ENCODE data around the gene LMX1A. TPM values are rescaled to one million over a fixed set of nuclear protein-coding genes. Genes with fewer than 3 reads are reported as not detected.

LMX1A gene
- total and polyA plus RNA-seq, 2 of the 13 experiments (the other 11 are each of a cell fraction or from before 2014, with no cell fraction given) = 0.07 TPM; not detected in 1

DNA sequence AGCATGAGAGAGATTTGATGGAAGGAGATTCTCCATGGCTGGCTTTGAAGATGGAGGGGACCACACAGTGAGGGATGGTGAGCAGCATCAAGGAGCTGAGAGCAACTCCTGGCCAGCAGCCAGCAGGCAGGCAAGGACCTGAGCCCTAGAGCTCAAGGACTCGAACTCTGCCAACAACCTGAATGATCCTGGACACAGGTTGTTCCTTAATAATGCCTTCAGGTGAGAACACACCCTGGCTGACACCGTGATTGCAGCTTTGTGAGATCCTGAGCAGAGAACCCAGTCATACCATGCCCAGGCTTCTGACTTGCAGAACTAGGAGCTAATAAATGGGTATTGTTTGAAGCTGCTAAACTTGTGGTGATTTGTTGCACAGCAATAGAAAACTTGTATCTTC lies 183.1 kb downstream of the LMX1A start (continued):
- TF ChIP-seq GPN1 (CRISPR knock-in tag; IDR thresholded peaks at IDR 0.05; ENCODE audit: borderline replicate concordance) (no peak), ZNF850 (CRISPR knock-in tag; conservative IDR thresholded peaks at IDR 0.05) (no peak), HDAC2 (CRISPR knock-in tag; IDR thresholded peaks at IDR 0.05) (no peak), GABPB1 (CRISPR knock-in tag; IDR thresholded peaks at IDR 0.05) (no peak)

- no peaks in the 10 kb centered on the region for H3K4me1 ChIP-seq (ENCODE audit: insufficient read depth, low read length)
- H3K79me2 ChIP-seq (ENCODE audit: insufficient read depth, low read length) = no peaks in the 10 kb centered on the region
- DNase-seq (ENCODE audit: low spot score) (no peak), ATAC-seq (no peak), FAIRE-seq (no peak)
- no peak overlapping the region for H3K4me3 ChIP-seq (replicated peaks in 1 of 3; ENCODE audit: insufficient read depth in 1 of 3, low read depth in 2 of 3, low read length in 3 of 3)
- ChIA-PET CTCF (ENCODE audit: low intra/inter-chr PET ratio, low total read pairs) (no interaction called here), POLR2A (no interaction called here)
- WGBS (ENCODE audit: low lambda C conversion rate) = 8% methylated on average over 2 of the region's 2 CpGs
- H3K27ac ChIP-seq (ENCODE audit: extremely low read length, insufficient read depth, low read length) = no peak overlapping the region
- no peaks in the 10 kb centered on the region for H3K9me3 ChIP-seq (ENCODE audit: low read length)
- H4K20me1 ChIP-seq (ENCODE audit: insufficient read depth, low read length) = no peaks in the 10 kb centered on the region
- H3K27me3 ChIP-seq (ENCODE audit: control insufficient read depth in 1 of 2, insufficient read depth in 2 of 2, low read length in 2 of 2) = no peaks in the 10 kb centered on the region
- BruUV-seq (replicated peaks) = no TSS peak
- H2AFZ ChIP-seq (ENCODE audit: low read length) = no peak overlapping the region
- H3K36me3 ChIP-seq (replicated peaks in 1 of 2; ENCODE audit: control insufficient read depth in 1 of 2, insufficient read depth in 2 of 2, low read length in 2 of 2) = no peaks in the 10 kb centered on the region
- no peak overlapping the region for H3K9ac ChIP-seq (ENCODE audit: insufficient read depth, low read depth, low read length)
- no peak overlapping the region for H3K4me2 ChIP-seq (ENCODE audit: low read depth, low read length)
- in situ Hi-C loops (cut with HindIII; ENCODE audit: extremely low pct_ligation_motif_present, low pct_unique_long_range_greater_than_20kb) (no loop called here), intact Hi-C loops (cut with micrococcal nuclease; ENCODE audit: unreplicated experiment) (no loop called here)
- TF ChIP-seq, protein P1, sequence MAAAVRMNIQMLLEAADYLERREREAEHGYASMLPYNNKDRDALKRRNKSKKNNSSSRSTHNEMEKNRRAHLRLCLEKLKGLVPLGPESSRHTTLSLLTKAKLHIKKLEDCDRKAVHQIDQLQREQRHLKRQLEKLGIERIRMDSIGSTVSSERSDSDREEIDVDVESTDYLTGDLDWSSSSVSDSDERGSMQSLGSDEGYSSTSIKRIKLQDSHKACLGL (CRISPR knock-in tag; IDR thresholded peaks at IDR 0.05) = no peak
- no peak for TF ChIP-seq ZNF253 (CRISPR knock-in tag; IDR thresholded peaks at IDR 0.05; ENCODE audit: borderline replicate concordance)
- TF ChIP-seq ARNT (IDR thresholded peaks at IDR 0.05) = no peak
- TF ChIP-seq ISL2 (CRISPR knock-in tag; IDR thresholded peaks at IDR 0.05) = no peak
- TF ChIP-seq ZNF362 (CRISPR knock-in tag; IDR thresholded peaks at IDR 0.05; ENCODE audit: borderline replicate concordance) = no peak
- TF ChIP-seq GMEB2 (CRISPR knock-in tag; IDR thresholded peaks at IDR 0.05; ENCODE audit: low read depth) = no peak
- TF ChIP-seq, protein P2, sequence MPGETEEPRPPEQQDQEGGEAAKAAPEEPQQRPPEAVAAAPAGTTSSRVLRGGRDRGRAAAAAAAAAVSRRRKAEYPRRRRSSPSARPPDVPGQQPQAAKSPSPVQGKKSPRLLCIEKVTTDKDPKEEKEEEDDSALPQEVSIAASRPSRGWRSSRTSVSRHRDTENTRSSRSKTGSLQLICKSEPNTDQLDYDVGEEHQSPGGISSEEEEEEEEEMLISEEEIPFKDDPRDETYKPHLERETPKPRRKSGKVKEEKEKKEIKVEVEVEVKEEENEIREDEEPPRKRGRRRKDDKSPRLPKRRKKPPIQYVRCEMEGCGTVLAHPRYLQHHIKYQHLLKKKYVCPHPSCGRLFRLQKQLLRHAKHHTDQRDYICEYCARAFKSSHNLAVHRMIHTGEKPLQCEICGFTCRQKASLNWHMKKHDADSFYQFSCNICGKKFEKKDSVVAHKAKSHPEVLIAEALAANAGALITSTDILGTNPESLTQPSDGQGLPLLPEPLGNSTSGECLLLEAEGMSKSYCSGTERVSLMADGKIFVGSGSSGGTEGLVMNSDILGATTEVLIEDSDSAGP (CRISPR knock-in tag; IDR thresholded peaks at IDR 0.05; ENCODE audit: borderline replicate concordance) = no peak
- TF ChIP-seq ZNF3 (CRISPR knock-in tag; IDR thresholded peaks at IDR 0.05) = no peak
- TF ChIP-seq ZNF282 (IDR thresholded peaks at IDR 0.05; ENCODE audit: partially characterized antibody) = no peak
- TF ChIP-seq RNF2 (conservative IDR thresholded peaks at IDR 0.05; ENCODE audit: low read depth) = no peak
- TF ChIP-seq KLF16 (CRISPR knock-in tag; IDR thresholded peaks at IDR 0.05) = no peak
- TF ChIP-seq CHD4 (IDR thresholded peaks at IDR 0.05; ENCODE audit: borderline replicate concordance, low read length) = no peak
- TF ChIP-seq TBL1XR1 (IDR thresholded peaks at IDR 0.05; ENCODE audit: borderline replicate concordance, low read length, partially characterized antibody) = no peak
- no peak for TF ChIP-seq TCF12 (IDR thresholded peaks at IDR 0.05)
- TF ChIP-seq TCF12 (CRISPR knock-in tag; IDR thresholded peaks at IDR 0.05) = no peak
Observed at GRCh38 chr1:165172666-165173065, 183.8 kb downstream of the LMX1A start.
